NB4 (cell line): ENCODE data around the gene PNMA8B.
A peak's percentile ranks its signal among the peaks of the same experiment; 100 is the strongest.

Experiments
- DNase-seq: peaks from one replicate; pipeline ENCODE4 v3.0.0; 2010; ENCODE audit warnings: low read depth
- H3K4me3 ChIP-seq: one replicate; pipeline ENCODE4 v1.5.1; 2011; ENCODE audit warnings: mild to moderate bottlenecking, low read depth, low read length, moderate library complexity
- MYC ChIP-seq: IDR thresholded peaks from 2 replicates; pipeline ENCODE4 v1.6.1; 2011; ENCODE audit warnings: low read depth, low read length
- POLR2A ChIP-seq: IDR thresholded peaks from 2 replicates; pipeline ENCODE4 v1.6.1; 2011; ENCODE audit warnings: mild to moderate bottlenecking; ENCODE audit not compliant: insufficient read length; ENCODE audit errors: extremely low read depth
- TF ChIP-seq, protein P1 (sequence below): IDR thresholded peaks from 2 replicates; pipeline ENCODE4 v1.6.1; 2011; ENCODE audit warnings: low read depth, low read length
- TF ChIP-seq, protein P2 (sequence below): IDR thresholded peaks from one replicate; pipeline ENCODE4 v1.5.1; 2012; ENCODE audit warnings: low read depth, low read length

Gene PNMA8B

GRCh38 chr19:46495786-46496099 is at the start of gene PNMA8B:
PNMA8B (minus strand) TSS chr19:46495867; CDS start chr19:46495465, 402 bp downstream.
- DNase-seq: no peak
- no peak within 1 kb of the TSS for H3K4me3 ChIP-seq
- TF ChIP-seq MYC: no peak
- TF ChIP-seq, protein P1, sequence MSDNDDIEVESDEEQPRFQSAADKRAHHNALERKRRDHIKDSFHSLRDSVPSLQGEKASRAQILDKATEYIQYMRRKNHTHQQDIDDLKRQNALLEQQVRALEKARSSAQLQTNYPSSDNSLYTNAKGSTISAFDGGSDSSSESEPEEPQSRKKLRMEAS: no peak
- TF ChIP-seq, protein P2, sequence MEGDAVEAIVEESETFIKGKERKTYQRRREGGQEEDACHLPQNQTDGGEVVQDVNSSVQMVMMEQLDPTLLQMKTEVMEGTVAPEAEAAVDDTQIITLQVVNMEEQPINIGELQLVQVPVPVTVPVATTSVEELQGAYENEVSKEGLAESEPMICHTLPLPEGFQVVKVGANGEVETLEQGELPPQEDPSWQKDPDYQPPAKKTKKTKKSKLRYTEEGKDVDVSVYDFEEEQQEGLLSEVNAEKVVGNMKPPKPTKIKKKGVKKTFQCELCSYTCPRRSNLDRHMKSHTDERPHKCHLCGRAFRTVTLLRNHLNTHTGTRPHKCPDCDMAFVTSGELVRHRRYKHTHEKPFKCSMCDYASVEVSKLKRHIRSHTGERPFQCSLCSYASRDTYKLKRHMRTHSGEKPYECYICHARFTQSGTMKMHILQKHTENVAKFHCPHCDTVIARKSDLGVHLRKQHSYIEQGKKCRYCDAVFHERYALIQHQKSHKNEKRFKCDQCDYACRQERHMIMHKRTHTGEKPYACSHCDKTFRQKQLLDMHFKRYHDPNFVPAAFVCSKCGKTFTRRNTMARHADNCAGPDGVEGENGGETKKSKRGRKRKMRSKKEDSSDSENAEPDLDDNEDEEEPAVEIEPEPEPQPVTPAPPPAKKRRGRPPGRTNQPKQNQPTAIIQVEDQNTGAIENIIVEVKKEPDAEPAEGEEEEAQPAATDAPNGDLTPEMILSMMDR: no peak
- TF ChIP-seq POLR2A: no peak

- no peak for DNase-seq
- TF ChIP-seq MYC (no peak), POLR2A (no peak)
- TF ChIP-seq, protein P1: no peak
- TF ChIP-seq, protein P2: no peak
- H3K4me3 ChIP-seq: no peak overlapping the region
Measured at GRCh38 chr19:46544651-46545050, 49.0 kb upstream of the PNMA8B start.

GRCh38 chr19:46542428-46543230 is 47.0 kb upstream of the PNMA8B start:
- no peak overlapping the region for H3K4me3 ChIP-seq
- TF ChIP-seq POLR2A: no peak
- TF ChIP-seq, protein P1: peak; percentile 73
- TF ChIP-seq, protein P2: peak; percentile 95
- TF ChIP-seq MYC: 0 out of 2 replicates have a peak, but pooled peaks have one; percentile 33
- DNase-seq: peak; percentile 93

GRCh38 chr19:46537136-46538097 is 41.8 kb upstream of the PNMA8B start:
- peak; percentile 64 for DNase-seq
- TF ChIP-seq, protein P2: peak; percentile 100
- no peak for TF ChIP-seq POLR2A
- H3K4me3 ChIP-seq: no peak overlapping the region

DNA sequence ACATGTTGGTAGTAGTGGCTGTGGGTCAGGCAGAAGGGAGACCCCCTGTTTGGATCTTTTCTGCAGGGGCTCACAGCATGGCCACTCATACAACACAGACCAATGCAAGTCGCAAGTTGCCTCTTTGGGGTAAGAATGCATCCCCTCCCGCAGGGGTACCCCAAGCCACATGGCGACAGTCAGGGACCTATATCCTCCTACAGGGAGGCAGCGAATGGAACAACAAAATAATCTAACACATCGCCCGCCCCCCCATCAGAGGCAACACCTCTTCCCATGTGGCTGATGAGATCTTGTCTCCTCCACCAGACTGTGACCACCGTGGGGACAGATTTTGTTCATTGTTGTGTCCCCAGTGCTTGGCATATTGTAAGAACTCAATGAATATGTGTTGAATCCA is 40.7 kb upstream of the PNMA8B start:
- TF ChIP-seq POLR2A: no peak
- TF ChIP-seq, protein P1: no peak
- TF ChIP-seq, protein P2: no peak
- no peak for TF ChIP-seq MYC
- no peak overlapping the region for H3K4me3 ChIP-seq
- DNase-seq: no peak
